GM12878 (cell line): Measurements from ENCODE around the gene ESPL1. TPM values are rescaled to one million over a fixed set of nuclear protein-coding genes. Genes with fewer than 3 reads are reported as not detected.

ENCODE experiments used
- ATAC-seq: fragments of 200-7000 bp; cut with Tn5 transposase; 3 replicates; pipeline ENCODE4 v1.9.1; 2020; ENCODE audit warnings: mild to moderate bottlenecking, moderate library complexity
- BruUV-seq: library from RNA; stranded (reverse); fragments of 400-500 nt; replicated peaks from 2 replicates; lab custom pipeline; 2021; lab: Mats Ljungman, UMichigan
- CTCF ChIA-PET: fragments of 300-600 bp; sonication (Branson Sonifier 250); formaldehyde crosslinking; extraction: SDS; loops from one replicate; lab custom pipeline; 2021; ENCODE audit warnings: inconsistent platforms; lab: Yijun Ruan, JAX
- POLR2A ChIA-PET: fragments of 350-600 bp; formaldehyde crosslinking; extraction: SDS; loops from one replicate; lab custom pipeline; 2021; ENCODE audit warnings: inconsistent platforms; lab: Charles Lee
- RAD21 ChIA-PET: fragments of 300-600 bp; sonication (Branson Sonifier 250); formaldehyde crosslinking; loops from one replicate; lab custom pipeline; 2023; ENCODE audit warnings: antibody characterized with exemption; ENCODE audit not compliant: unreplicated experiment; lab: Charles Lee
- SMC1A ChIA-PET: fragments of 300-600 bp; sonication (Branson Sonifier 250); formaldehyde crosslinking; loops from one replicate; lab custom pipeline; 2023; ENCODE audit not compliant: unreplicated experiment, uncharacterized antibody; lab: Charles Lee
- DNase-seq: peaks from one replicate; pipeline ENCODE4 v3.0.0-alpha.2; 2011; ENCODE audit warnings: low read depth, low spot score
- FAIRE-seq: peaks from 3 replicates; lab custom pipeline; 2011; peaks lifted over from hg19 to GRCh38; lab: Jason Lieb, UNC
- H2AFZ ChIP-seq: 2 replicates; pipeline ENCODE4 v1.6.0; 2011; ENCODE audit warnings: low read depth, low read length, control low read depth; ENCODE audit not compliant: control insufficient read depth
- H3K27ac ChIP-seq: 2 replicates; pipeline ENCODE4 v1.5.1; 2011; ENCODE audit warnings: control low read depth; ENCODE audit not compliant: control insufficient read depth, insufficient read depth
- H3K27me3 ChIP-seq, 2 experiments: replicated peaks in 1 of 2; 2 replicates each; pipeline versions ENCODE4 v1.6.0 to v1.6.1; 2011; ENCODE audit warnings: low read length in 1 of 2; ENCODE audit not compliant: control insufficient read depth in 2 of 2, insufficient read depth in 2 of 2
- H3K36me3 ChIP-seq, 2 experiments: 2 replicates each; pipeline ENCODE4 v1.5.1; 2011; ENCODE audit warnings: low read length in 1 of 2; ENCODE audit not compliant: control insufficient read depth in 2 of 2, insufficient read depth in 2 of 2
- H3K4me1 ChIP-seq: 2 replicates; pipeline ENCODE4 v1.6.1; 2011; ENCODE audit warnings: mild to moderate bottlenecking, low read length, moderate library complexity, mixed read lengths; ENCODE audit not compliant: control insufficient read depth, insufficient read depth
- H3K4me2 ChIP-seq: 2 replicates; pipeline ENCODE4 v1.6.0; 2011; ENCODE audit warnings: control low read depth; ENCODE audit not compliant: control insufficient read depth, insufficient read depth
- H3K4me3 ChIP-seq: fragments of 200-600 bp; sonication (generic); 2 replicates; pipeline ENCODE4 v1.5.1; 2016
- H3K79me2 ChIP-seq: 2 replicates; pipeline ENCODE4 v1.6.0; 2011; ENCODE audit warnings: low read length; ENCODE audit not compliant: control insufficient read depth, insufficient read depth
- H3K9ac ChIP-seq: 2 replicates; pipeline ENCODE4 v1.8.0; 2011; ENCODE audit warnings: low read length, control low read depth, mixed read lengths; ENCODE audit not compliant: control insufficient read depth, insufficient read depth
- H3K9me3 ChIP-seq: replicated peaks from 3 replicates; pipeline ENCODE4 v1.5.1; 2011; ENCODE audit warnings: mild to moderate bottlenecking, low read length; ENCODE audit not compliant: control insufficient read depth, insufficient read depth
- H4K20me1 ChIP-seq: 2 replicates; pipeline ENCODE4 v1.6.0; 2011; ENCODE audit not compliant: control insufficient read depth, insufficient read depth
- HDAC6 ChIP-seq: fragments of 200-600 bp; sonication (generic); IDR thresholded peaks from one replicate; pipeline ENCODE4 v1.8.0; 2017; ENCODE audit warnings: antibody characterized with exemption; ENCODE audit not compliant: unreplicated experiment
- MEF2A ChIP-seq: IDR thresholded peaks from 2 replicates; pipeline ENCODE4 v1.6.1; 2011; ENCODE audit warnings: low read depth, mild to moderate bottlenecking, low read length, moderate library complexity; ENCODE audit not compliant: insufficient read depth
- NR2C2 ChIP-seq: IDR thresholded peaks from 2 replicates; pipeline ENCODE4 v1.6.1; 2011; ENCODE audit warnings: borderline replicate concordance, low read depth; ENCODE audit not compliant: control insufficient read depth, insufficient read length
- POLR2AphosphoS5 ChIP-seq: IDR thresholded peaks from 2 replicates; pipeline ENCODE4 v1.6.1; 2011; ENCODE audit warnings: mild to moderate bottlenecking, low read length, inconsistent platforms
- SMAD1 ChIP-seq: fragments of 450-650 bp; IDR thresholded peaks from 2 replicates; pipeline ENCODE4 v1.6.1; 2018; ENCODE audit warnings: mild to moderate bottlenecking, low read depth; ENCODE audit not compliant: partially characterized antibody
- SREBF1 ChIP-seq: IDR thresholded peaks from 2 replicates; pipeline ENCODE4 v1.6.1; 2012; ENCODE audit warnings: mild to moderate bottlenecking, low read length
- YBX1 ChIP-seq: fragments of 450-650 bp; IDR thresholded peaks from 2 replicates; pipeline ENCODE4 v1.6.1; 2016; ENCODE audit warnings: antibody characterized with exemption
- ZZZ3 ChIP-seq: IDR thresholded peaks from 2 replicates; pipeline ENCODE4 v1.6.1; 2011; ENCODE audit warnings: low read depth; ENCODE audit not compliant: control insufficient read depth, insufficient read length
- WGBS: methylation state at CpG from one replicate; pipeline ENCODE4 v1.1.6; 2016; ENCODE audit warnings: low lambda C conversion rate; ENCODE audit not compliant: insufficient replicate concordance, insufficient coverage; ENCODE audit errors: missing lambda C conversion rate; 5-methylcytosine and 5-hydroxymethylcytosine counted together
- in situ Hi-C: fragments of 300-500 bp; cut with MboI; formaldehyde crosslinking; loops from 9 replicates; pipeline ENCODE4 v1.14.3; 2018; ENCODE audit warnings: mixed read lengths
- intact Hi-C: fragments of 100-400 bp; cut with micrococcal nuclease; formaldehyde crosslinking; loops from one replicate; pipeline ENCODE4 v1.14.2; 2022; ENCODE audit not compliant: unreplicated experiment
- polyA plus RNA-seq, 11 experiments: library from polyadenylated mRNA; depleted of rRNA in 4 of 11; unstranded in 6 of 11; stranded (reverse) in 5 of 11; fragments of >200 nt; fragmentation: Nextera tagmentation in 4 of 11; fragmentation: Illumina TruSeq in 1 of 11; extraction: Ambion mirVana in 4 of 11; extraction: Trizol in 1 of 11; gene quantifications; 1 replicate in 1 of 11; 2 replicates in 10 of 11; pipeline versions ENCODE4 v1.2.1 to v1.2.3, GENCODE V29; 2011 to 2016; ENCODE audit warnings: inconsistent platforms in 2 of 11, missing spikeins in 2 of 11, low read depth in 1 of 11
- total RNA-seq, 4 experiments: library from RNA; depleted of rRNA in 3 of 4; stranded (reverse); fragments of >200 nt in 3 of 4; fragmentation: Illumina TruSeq in 1 of 4; extraction: Trizol in 1 of 4; gene quantifications; 2 replicates each; pipeline versions ENCODE4 v1.2.1 to v1.2.3, GENCODE V29; 2013 to 2021
- TF ChIP-seq, protein P1 (sequence below): IDR thresholded peaks from 2 replicates; pipeline ENCODE4 v1.6.1; 2011; ENCODE audit warnings: borderline replicate concordance, low read depth, mild to moderate bottlenecking, moderate library complexity, mixed read lengths, low read length; ENCODE audit not compliant: insufficient read depth; ENCODE audit errors: extremely low read length

ESPL1 gene
- total and polyA plus RNA-seq, 10 of the 15 experiments (the other 5 are each of a cell fraction or from before 2014, with no cell fraction given), result 2.1 to 61.9 (median 21.2) TPM

- TF ChIP-seq, protein P1, sequence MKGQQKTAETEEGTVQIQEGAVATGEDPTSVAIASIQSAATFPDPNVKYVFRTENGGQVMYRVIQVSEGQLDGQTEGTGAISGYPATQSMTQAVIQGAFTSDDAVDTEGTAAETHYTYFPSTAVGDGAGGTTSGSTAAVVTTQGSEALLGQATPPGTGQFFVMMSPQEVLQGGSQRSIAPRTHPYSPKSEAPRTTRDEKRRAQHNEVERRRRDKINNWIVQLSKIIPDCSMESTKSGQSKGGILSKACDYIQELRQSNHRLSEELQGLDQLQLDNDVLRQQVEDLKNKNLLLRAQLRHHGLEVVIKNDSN, result no peak
- no peak for TF ChIP-seq HDAC6
- no peak for TF ChIP-seq YBX1
- no peak for TF ChIP-seq ZZZ3
- TF ChIP-seq POLR2AphosphoS5, result no peak
- TF ChIP-seq SMAD1, result no peak
- TF ChIP-seq, all 136 proteins: peak for 0
Observed at GRCh38 chr12:53244337-53244736, 23.8 kb upstream of the ESPL1 start (continued).

DNA sequence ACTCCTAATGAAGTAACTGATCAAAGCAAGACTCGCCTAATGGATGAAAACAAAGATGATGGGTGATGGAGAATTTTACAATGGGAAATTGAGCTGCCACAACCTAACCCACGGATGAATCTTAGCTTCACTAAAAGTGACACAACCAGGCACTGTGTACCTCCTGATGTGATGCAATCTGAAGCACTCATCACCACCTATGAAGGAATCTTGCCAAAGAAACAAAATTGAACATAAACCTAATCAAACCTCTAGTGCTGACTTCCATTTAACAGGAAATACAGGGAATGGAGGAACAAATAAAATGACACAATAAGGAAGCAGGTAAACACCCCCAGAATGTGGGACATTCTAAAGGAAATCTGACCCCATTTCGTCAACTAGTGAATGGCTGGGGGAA lies 22.8 kb upstream of the ESPL1 start:
- in situ Hi-C loops, result no loop called here
- H3K4me1 ChIP-seq, result peaks cover 6% of the 10 kb centered on the region
- CTCF ChIA-PET, result interaction anchor here (0.6 to 7.2 kb wide), 4 partner anchors 22 to 86 kb away, joined by 3 to 49 read pairs (median 3); partner anchors contain the start of gene PFDN5
- H3K79me2 ChIP-seq, result no peaks in the 10 kb centered on the region
- H3K4me2 ChIP-seq, result no peak overlapping the region
- no peak overlapping the region for H3K9ac ChIP-seq
- SMC1A ChIA-PET, result interaction anchor here (0.8 to 3.3 kb wide), 4 partner anchors 22 to 33 kb away, joined by 3 to 16 read pairs (median 8); partner anchors contain the start of gene ESPL1
- TF ChIP-seq NR2C2 (no peak), SREBF1 (no peak), MEF2A (no peak)
- RAD21 ChIA-PET, result interaction anchor here (1.0 to 1.4 kb wide), 4 partner anchors 28 to 86 kb away, joined by 3 to 4 read pairs (median 4); no protein-coding TSS in a partner anchor
- no peak for DNase-seq
- no peak for FAIRE-seq
- no peak overlapping the region for H3K4me3 ChIP-seq
- no peaks in the 10 kb centered on the region for H4K20me1 ChIP-seq
- intact Hi-C loops, result no loop called here
- POLR2A ChIA-PET, result interaction anchor here (0.6 to 0.7 kb wide), 3 partner anchors 40 to 138 kb away, joined by 3 to 7 read pairs (median 4); no protein-coding TSS in a partner anchor
- H3K27me3 ChIP-seq, result peaks cover 0 to 3% of the 10 kb centered on the region in 2 experiments; a peak in 1 of 4 replicates
- WGBS, result 35% methylated on average over 3 of the region's 3 CpGs
- no peak overlapping the region for H2AFZ ChIP-seq
- no peak overlapping the region for H3K27ac ChIP-seq
- H3K9me3 ChIP-seq, result no peaks in the 10 kb centered on the region
- H3K36me3 ChIP-seq, result no peaks in the 10 kb centered on the region
- no peak for ATAC-seq
- BruUV-seq, result no TSS peak
